Spleen (tissue), 7 donors: ENCODE measurements around the gene ACVR1.

ENCODE experiments used
- POLR2AphosphoS5 ChIP-seq, 3 donors: sonication (generic); formaldehyde crosslinking; IDR thresholded peaks; one replicate each; pipeline ENCODE4 v1.5.1; 2017; ENCODE audit warnings: antibody characterized with exemption in 3 of 3
- TF ChIP-seq, protein P1 (sequence below), 11 experiments: fragments of 200-600 bp in 7 of 11; fragments of 450-650 bp in 4 of 11; sonication (generic) in 4 of 11; IDR thresholded peaks in 8 of 11; conservative IDR thresholded peaks in 3 of 11; 1 replicate in 7 of 11; 2 replicates in 4 of 11; pipeline versions ENCODE4 v1.4.0 to v1.8.0; 2016 to 2021; ENCODE audit warnings: antibody characterized with exemption in 11 of 11, inconsistent platforms in 4 of 11, mild to moderate bottlenecking in 1 of 11
- donor health status: DM: no; HTN: no; CAD: no; lungs with moderate emphysema.
- donor health status: DM: no; HTN: no; CAD: no.
- donor health status: DM: no; HTN: no; CAD: no.

DNA sequence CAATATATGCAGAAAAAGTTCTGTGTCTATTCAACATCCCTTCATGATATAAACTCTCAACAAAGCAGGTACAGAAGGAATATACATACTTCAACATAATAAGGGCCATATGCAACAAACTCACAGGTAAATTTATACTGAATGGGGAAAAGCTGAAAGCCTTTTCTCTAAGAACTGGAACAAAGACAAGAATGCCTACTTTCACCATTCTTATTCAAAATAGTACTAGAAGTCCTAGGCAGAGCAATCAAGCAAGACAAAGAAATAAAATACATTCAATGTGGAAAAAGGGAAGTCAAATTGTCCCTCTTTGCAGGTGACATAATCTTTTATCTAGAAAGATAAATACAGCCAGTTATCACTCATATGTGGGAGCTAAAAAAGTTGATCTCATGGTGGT is 116.3 kb downstream of the ACVR1 start:
- TF ChIP-seq, protein P1, sequence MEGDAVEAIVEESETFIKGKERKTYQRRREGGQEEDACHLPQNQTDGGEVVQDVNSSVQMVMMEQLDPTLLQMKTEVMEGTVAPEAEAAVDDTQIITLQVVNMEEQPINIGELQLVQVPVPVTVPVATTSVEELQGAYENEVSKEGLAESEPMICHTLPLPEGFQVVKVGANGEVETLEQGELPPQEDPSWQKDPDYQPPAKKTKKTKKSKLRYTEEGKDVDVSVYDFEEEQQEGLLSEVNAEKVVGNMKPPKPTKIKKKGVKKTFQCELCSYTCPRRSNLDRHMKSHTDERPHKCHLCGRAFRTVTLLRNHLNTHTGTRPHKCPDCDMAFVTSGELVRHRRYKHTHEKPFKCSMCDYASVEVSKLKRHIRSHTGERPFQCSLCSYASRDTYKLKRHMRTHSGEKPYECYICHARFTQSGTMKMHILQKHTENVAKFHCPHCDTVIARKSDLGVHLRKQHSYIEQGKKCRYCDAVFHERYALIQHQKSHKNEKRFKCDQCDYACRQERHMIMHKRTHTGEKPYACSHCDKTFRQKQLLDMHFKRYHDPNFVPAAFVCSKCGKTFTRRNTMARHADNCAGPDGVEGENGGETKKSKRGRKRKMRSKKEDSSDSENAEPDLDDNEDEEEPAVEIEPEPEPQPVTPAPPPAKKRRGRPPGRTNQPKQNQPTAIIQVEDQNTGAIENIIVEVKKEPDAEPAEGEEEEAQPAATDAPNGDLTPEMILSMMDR (IDR thresholded peaks at IDR 0.05 in 8 of 11, conservative IDR thresholded peaks at IDR 0.05 in 3 of 11) = no peak
- TF ChIP-seq POLR2AphosphoS5 (IDR thresholded peaks at IDR 0.05) = no peak
